T47D (cell line): Measurements from ENCODE around the gene COX11.

Experiments used
- DNase-seq, 2 experiments: peaks; one replicate each; pipeline versions ENCODE4 v3.0.0 to v3.0.0-alpha.2; 2011 to 2012; ENCODE audit warnings: low read depth in 1 of 2, low spot score in 1 of 2
- JUND ChIP-seq: IDR thresholded peaks from 2 replicates; pipeline ENCODE4 v1.6.1; 2012; ENCODE audit warnings: low read depth
- in situ Hi-C: cut with HindIII; loops from 2 replicates; pipeline ENCODE4 v1.10.0; 2016; ENCODE audit warnings: low sequenced_read_pairs, low pct_unique_long_range_greater_than_20kb

The COX11 gene

GRCh38 chr17:54968262-54968987, at the start of gene COX11, which contains the start of gene STXBP4:
Gene COX11, minus strand, starts transcription at chr17:54968654. Its CDS starts 8 bp downstream, at chr17:54968646.
Gene STXBP4, plus strand, starts transcription at chr17:54968765. Its CDS starts 17,455 bp downstream, at chr17:54986220.
- TF ChIP-seq JUND, result no peak
- DNase-seq, result peak; percentile 79 to 99
- in situ Hi-C loops, result no loop called here

- DNase-seq, result no peak
- no peak for TF ChIP-seq JUND
- in situ Hi-C loops, result no loop called here
Measured at GRCh38 chr17:55005520-55005919, 37.1 kb upstream of the COX11 start.

- in situ Hi-C loops, result no loop called here
- TF ChIP-seq JUND, result no peak
- DNase-seq, result no peak
Measured at GRCh38 chr17:55004484-55004883, 36.0 kb upstream of the COX11 start.

GRCh38 chr17:55002458-55002857, 34.0 kb upstream of the COX11 start:
- in situ Hi-C loops, result no loop called here
- TF ChIP-seq JUND, result no peak

GRCh38 chr17:54996441-54996840, 28.0 kb upstream of the COX11 start:
- DNase-seq, result no peak
- TF ChIP-seq JUND, result no peak
- in situ Hi-C loops, result no loop called here

More at GRCh38 chr17:55002458-55002857, 34.0 kb upstream of the COX11 start:
- no peak for DNase-seq

- DNase-seq, result peak; percentile 29 to 75
- no peak for TF ChIP-seq JUND
- in situ Hi-C loops, result no loop called here
Measured at GRCh38 chr17:54992797-54993639, 24.6 kb upstream of the COX11 start.

GRCh38 chr17:54991567-54991966, 23.1 kb upstream of the COX11 start:
- in situ Hi-C loops, result no loop called here
- no peak for DNase-seq
- TF ChIP-seq JUND, result no peak

GRCh38 chr17:54990118-54990517, 21.7 kb upstream of the COX11 start:
- in situ Hi-C loops, result no loop called here
- no peak for DNase-seq
- TF ChIP-seq JUND, result no peak

- TF ChIP-seq JUND, result no peak
- in situ Hi-C loops, result no loop called here
- DNase-seq, result no peak
Measured at GRCh38 chr17:54985476-54985875, 17.0 kb upstream of the COX11 start.

GRCh38 chr17:54983260-54983659, 14.8 kb upstream of the COX11 start:
- in situ Hi-C loops, result no loop called here
- TF ChIP-seq JUND, result no peak
- DNase-seq, result no peak

- DNase-seq, result no peak
- in situ Hi-C loops, result no loop called here
- TF ChIP-seq JUND, result no peak
Measured at GRCh38 chr17:54982399-54982798, 13.9 kb upstream of the COX11 start.

GRCh38 chr17:54980375-54980774, 11.9 kb upstream of the COX11 start:
- in situ Hi-C loops, result no loop called here
- no peak for TF ChIP-seq JUND

GRCh38 chr17:54979657-54980056, 11.2 kb upstream of the COX11 start:
- in situ Hi-C loops, result no loop called here
- DNase-seq, result no peak
- TF ChIP-seq JUND, result no peak

More at GRCh38 chr17:54980375-54980774, 11.9 kb upstream of the COX11 start:
- DNase-seq, result no peak
